ENCODE measurements around the gene PHACTR1. TPM values are rescaled to one million over a fixed set of nuclear protein-coding genes. Genes with fewer than 3 reads are reported as not detected.

The PHACTR1 gene
- total and polyA plus RNA-seq, 9 of the 15 experiments (the other 6 are each of a cell fraction or from before 2014, with no cell fraction given), result 11.5 to 32.6 (median 22.0) TPM

GRCh38 chr6:12955956-12956355 lies 239.4 kb downstream of the PHACTR1 start:
- no peak overlapping the region for H3K9ac ChIP-seq (ENCODE audit: insufficient read depth in 1 of 2, low read depth in 2 of 2, low read length in 2 of 2)
- ATAC-seq (no peak), DNase-seq (ENCODE audit: extremely low read depth in 1 of 4, low spot score in 3 of 4) (no peak), FAIRE-seq (no peak)
- no peaks in the 10 kb centered on the region for H3K9me3 ChIP-seq (replicated peaks; ENCODE audit: control insufficient read depth, insufficient read depth, low read depth, low read length)
- intact Hi-C loops (cut with micrococcal nuclease), result no loop called here
- H3K27me3 ChIP-seq (ENCODE audit: control insufficient read depth in 2 of 2, insufficient read depth in 2 of 2, low read length in 2 of 2), result peaks cover 16 to 27% of the 10 kb centered on the region in 2 experiments
- H3K27ac ChIP-seq (ENCODE audit: extremely low read depth, low read depth, low read length), result no peak overlapping the region
- ChIA-PET POLR2A (no interaction called here), CTCF (ENCODE audit: low intra/inter-chr PET ratio) (no interaction called here)
- TF ChIP-seq PRPF4 (IDR thresholded peaks at IDR 0.05; ENCODE audit: insufficient read depth, low read depth, low read length, poor library complexity, severe bottlenecking) (no peak), SMAD2 (IDR thresholded peaks at IDR 0.05; ENCODE audit: low read depth, low read length) (no peak), TEAD2 (tag; IDR thresholded peaks at IDR 0.05) (no peak), FOS (IDR thresholded peaks at IDR 0.05; ENCODE audit: extremely low read depth, insufficient read length) (no peak), DLX4 (CRISPR knock-in tag; IDR thresholded peaks at IDR 0.05) (no peak), CSDE1 (IDR thresholded peaks at IDR 0.05) (no peak), SNRNP70 (optimal IDR thresholded peaks at IDR 0.05; ENCODE audit: low read depth, low read length) (no peak), STAG1 (CRISPR knock-in tag; IDR thresholded peaks at IDR 0.05; ENCODE audit: borderline replicate concordance) (no peak), TOE1 (IDR thresholded peaks at IDR 0.05; ENCODE audit: borderline replicate concordance) (no peak), TOE1 (CRISPR knock-in tag; IDR thresholded peaks at IDR 0.05; ENCODE audit: borderline replicate concordance, low read depth) (no peak), TBP (optimal IDR thresholded peaks at IDR 0.05; ENCODE audit: low read depth, low read length) (no peak), CREM (IDR thresholded peaks at IDR 0.05; ENCODE audit: low read depth) (no peak), FOXA3 (CRISPR knock-in tag; conservative IDR thresholded peaks at IDR 0.05 in 1 of 2, IDR thresholded peaks at IDR 0.05 in 1 of 2) (no peak), CC2D1A (IDR thresholded peaks at IDR 0.05) (no peak)
- no peak overlapping the region for H2AFZ ChIP-seq (ENCODE audit: low read depth, low read length)
- H4K20me1 ChIP-seq (replicated peaks; ENCODE audit: control insufficient read depth, insufficient read depth, low read length), result no peaks in the 10 kb centered on the region
- no peaks in the 10 kb centered on the region for H3K9me1 ChIP-seq (ENCODE audit: control insufficient read depth, insufficient read depth, low read length)
- H3K4me3 ChIP-seq, result no peak overlapping the region
- no peaks in the 10 kb centered on the region for H3K36me3 ChIP-seq (ENCODE audit: control insufficient read depth, insufficient read depth, low read length)
- H3K4me1 ChIP-seq (replicated peaks in 1 of 2; ENCODE audit: control insufficient read depth in 2 of 2, insufficient read depth in 2 of 2, low read length in 2 of 2), result no peaks in the 10 kb centered on the region
- 9% methylated on average over 5 of the region's 5 CpGs for WGBS (ENCODE audit: insufficient coverage, low coverage, missing lambda C conversion rate)
- no peak overlapping the region for H3K4me2 ChIP-seq (ENCODE audit: insufficient read depth, low read length)
- H3K79me2 ChIP-seq (ENCODE audit: control insufficient read depth, insufficient read depth, low read length), result no peaks in the 10 kb centered on the region
- BruUV-seq (replicated peaks), result no TSS peak
- in situ Hi-C loops (cut with MboI), result no loop called here
